ENCODE measurements around the gene RAB9B. TPM values are rescaled to one million over a fixed set of nuclear protein-coding genes. Genes with fewer than 3 reads are reported as not detected.

The RAB9B gene
- polyA plus RNA-seq, 1 donor from 2014 or later = 50.6 TPM

GRCh38 chrX:103797691-103798090 is 34.4 kb downstream of the RAB9B start:
- TF ChIP-seq SMC3 (conservative IDR thresholded peaks at IDR 0.05; ENCODE audit: poor library complexity) (no peak), TAF1 (IDR thresholded peaks at IDR 0.05; ENCODE audit: low read depth) (no peak), EZH2 (IDR thresholded peaks at IDR 0.05; ENCODE audit: borderline replicate concordance, insufficient read depth, low read length, poor library complexity, severe bottlenecking) (no peak), RAD21 (conservative IDR thresholded peaks at IDR 0.05) (no peak), EP300 (conservative IDR thresholded peaks at IDR 0.05; ENCODE audit: poor library complexity, severe bottlenecking) (no peak), CTCF (IDR thresholded peaks at IDR 0.05; ENCODE audit: poor library complexity, severe bottlenecking) (no peak), REST (IDR thresholded peaks at IDR 0.05; ENCODE audit: borderline replicate concordance) (no peak), MXI1 (conservative IDR thresholded peaks at IDR 0.05; ENCODE audit: poor library complexity, severe bottlenecking) (no peak), POLR2AphosphoS5 (IDR thresholded peaks at IDR 0.05) (no peak)
- H3K9me3 ChIP-seq (ENCODE audit: low read length) = no peaks in the 10 kb centered on the region
- H3F3A ChIP-seq (ENCODE audit: insufficient read depth, low read length, poor library complexity, severe bottlenecking) = no peaks in the 10 kb centered on the region
- no peaks in the 10 kb centered on the region for H3K36me3 ChIP-seq (ENCODE audit: insufficient read depth, low read length)
- no peaks in the 10 kb centered on the region for H3K79me2 ChIP-seq (replicated peaks; ENCODE audit: insufficient read depth, low read length)
- no peak overlapping the region for H3K4me3 ChIP-seq (ENCODE audit: low read length)
- H3K9me2 ChIP-seq (ENCODE audit: insufficient read depth, low read length) = no peaks in the 10 kb centered on the region
- no peaks in the 10 kb centered on the region for H4K20me1 ChIP-seq (ENCODE audit: insufficient read depth)
- H3K9ac ChIP-seq (ENCODE audit: low read length) = no peak overlapping the region
- no peak overlapping the region for H3K27ac ChIP-seq (ENCODE audit: low read length)
- no peak overlapping the region for H2AFZ ChIP-seq (ENCODE audit: low read depth, low read length)
- H3K4me2 ChIP-seq (ENCODE audit: low read length) = no peak overlapping the region
- no peaks in the 10 kb centered on the region for H3K27me3 ChIP-seq (ENCODE audit: insufficient read depth, low read depth, low read length)

DNA sequence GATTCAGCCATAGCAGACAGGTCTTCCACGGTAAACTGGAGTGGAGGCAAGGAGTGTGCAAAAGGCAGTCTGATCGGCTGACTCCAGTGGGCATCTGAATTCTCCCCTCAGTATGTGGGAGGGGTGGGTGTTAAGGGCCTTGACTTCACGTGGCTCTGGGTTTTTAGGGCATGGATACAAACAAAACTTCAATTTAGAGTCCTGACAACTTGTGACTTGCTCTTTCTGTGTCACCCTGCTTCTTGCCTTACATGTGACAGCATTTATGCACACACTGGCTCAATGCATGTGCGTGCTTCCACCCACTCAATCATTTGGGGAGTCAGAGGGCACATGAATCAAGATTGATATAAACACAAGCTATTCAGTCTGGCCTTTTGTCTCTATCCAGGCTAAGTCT is 37.9 kb downstream of the RAB9B start:
- Histone ChIP-seq H3K27ac (ENCODE audit: low read length) (no peak overlapping the region), H3K27me3 (ENCODE audit: insufficient read depth, low read depth, low read length) (no peaks in the 10 kb centered on the region), H3K9me2 (ENCODE audit: insufficient read depth, low read length) (no peaks in the 10 kb centered on the region), H3F3A (ENCODE audit: insufficient read depth, low read length, poor library complexity, severe bottlenecking) (no peaks in the 10 kb centered on the region), H3K4me3 (ENCODE audit: low read length) (no peak overlapping the region), H3K9ac (ENCODE audit: low read length) (no peak overlapping the region), H4K20me1 (ENCODE audit: insufficient read depth) (no peaks in the 10 kb centered on the region), H3K9me3 (ENCODE audit: low read length) (no peaks in the 10 kb centered on the region), H3K36me3 (ENCODE audit: insufficient read depth, low read length) (no peaks in the 10 kb centered on the region), H3K4me2 (ENCODE audit: low read length) (no peak overlapping the region), H2AFZ (ENCODE audit: low read depth, low read length) (no peak overlapping the region), H3K79me2 (replicated peaks; ENCODE audit: insufficient read depth, low read length) (no peaks in the 10 kb centered on the region)
- TF ChIP-seq TAF1 (IDR thresholded peaks at IDR 0.05; ENCODE audit: low read depth) = no peak
- no peak for TF ChIP-seq POLR2AphosphoS5 (IDR thresholded peaks at IDR 0.05)
- TF ChIP-seq CTCF (IDR thresholded peaks at IDR 0.05; ENCODE audit: poor library complexity, severe bottlenecking) = no peak
